HG02884 (cell line): ENCODE measurements around the gene AGXT2.

Source experiments
- ATAC-seq: cut with Tn5 transposase; IDR thresholded peaks from one replicate; pipeline ENCODE4 v1.9.1; 2021; ENCODE audit warnings: mild to moderate bottlenecking, moderate library complexity; ENCODE audit not compliant: unreplicated experiment

Gene AGXT2

GRCh38 chr5:35016174-35017051 lies 31.3 kb downstream of the AGXT2 start:
- ATAC-seq: peak; percentile 79

DNA sequence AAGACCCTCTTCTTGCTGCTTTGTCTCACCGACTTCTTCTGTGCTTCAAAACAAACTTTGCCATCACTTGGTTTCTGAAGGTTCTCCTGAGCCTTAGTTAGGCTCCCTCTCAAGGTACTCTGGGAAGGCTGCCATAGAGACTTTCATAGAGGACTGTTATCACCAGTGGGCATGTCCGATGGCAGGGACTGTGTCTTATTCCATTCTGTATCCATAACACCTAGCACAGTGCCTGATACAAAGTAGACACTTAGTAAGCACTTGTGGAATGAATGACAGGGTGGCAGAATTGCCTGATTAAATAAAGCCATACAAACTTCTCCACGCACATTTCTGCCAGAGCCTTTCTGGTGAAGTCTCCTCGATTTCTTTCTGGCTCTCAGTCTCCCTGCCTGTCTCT lies 32.7 kb downstream of the AGXT2 start:
- no peak for ATAC-seq

GRCh38 chr5:35012796-35013195 lies 35.0 kb downstream of the AGXT2 start:
- no peak for ATAC-seq

GRCh38 chr5:35012365-35012764 lies 35.4 kb downstream of the AGXT2 start:
- ATAC-seq: no peak

- no peak for ATAC-seq
These were observed 37.1 kb downstream of the AGXT2 start for GRCh38 chr5:35010676-35011075.

DNA sequence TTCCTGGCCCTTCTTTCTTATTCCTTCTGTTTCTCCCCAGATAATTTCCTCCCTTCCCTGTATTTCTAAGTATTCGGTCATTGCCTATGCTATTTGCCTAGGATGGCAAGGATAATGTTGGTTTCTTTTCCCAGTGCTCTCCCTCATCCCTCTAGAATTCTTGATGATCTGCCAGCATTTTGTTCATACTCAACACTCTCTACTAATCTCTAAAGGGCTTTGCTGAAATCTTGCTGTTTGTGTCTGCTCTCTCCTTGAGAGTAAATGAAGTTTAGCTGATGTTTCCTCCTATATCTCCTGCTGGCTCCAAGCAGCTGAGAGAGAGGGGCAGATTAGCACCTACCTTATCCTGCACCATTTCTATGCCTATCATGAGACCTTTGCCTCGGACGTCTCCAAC lies 38.1 kb downstream of the AGXT2 start:
- ATAC-seq: no peak

GRCh38 chr5:35009019-35009418 lies 38.7 kb downstream of the AGXT2 start:
- ATAC-seq: no peak

GRCh38 chr5:35004771-35005170 lies 43.0 kb downstream of the AGXT2 start:
- ATAC-seq: no peak

DNA sequence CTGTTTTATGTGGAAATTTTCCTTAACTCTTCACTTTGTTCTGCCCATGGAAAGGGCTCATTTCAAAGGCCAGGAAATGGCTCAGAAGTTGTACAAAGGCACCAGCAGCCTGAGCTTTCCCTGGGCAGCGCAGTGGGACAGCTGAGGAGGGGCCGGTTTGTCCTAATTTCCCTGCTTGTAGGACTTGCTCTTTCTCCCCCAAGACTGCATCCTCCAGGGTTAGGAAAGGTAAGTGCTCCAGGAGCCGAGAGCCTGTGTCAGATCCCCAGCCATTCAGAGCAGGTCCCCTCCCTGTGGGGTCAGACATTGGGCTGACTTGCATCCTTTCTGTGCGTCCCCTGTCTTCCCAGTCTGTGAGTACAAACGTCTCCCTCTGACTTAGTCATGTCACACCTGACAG lies 43.5 kb downstream of the AGXT2 start:
- no peak for ATAC-seq

DNA sequence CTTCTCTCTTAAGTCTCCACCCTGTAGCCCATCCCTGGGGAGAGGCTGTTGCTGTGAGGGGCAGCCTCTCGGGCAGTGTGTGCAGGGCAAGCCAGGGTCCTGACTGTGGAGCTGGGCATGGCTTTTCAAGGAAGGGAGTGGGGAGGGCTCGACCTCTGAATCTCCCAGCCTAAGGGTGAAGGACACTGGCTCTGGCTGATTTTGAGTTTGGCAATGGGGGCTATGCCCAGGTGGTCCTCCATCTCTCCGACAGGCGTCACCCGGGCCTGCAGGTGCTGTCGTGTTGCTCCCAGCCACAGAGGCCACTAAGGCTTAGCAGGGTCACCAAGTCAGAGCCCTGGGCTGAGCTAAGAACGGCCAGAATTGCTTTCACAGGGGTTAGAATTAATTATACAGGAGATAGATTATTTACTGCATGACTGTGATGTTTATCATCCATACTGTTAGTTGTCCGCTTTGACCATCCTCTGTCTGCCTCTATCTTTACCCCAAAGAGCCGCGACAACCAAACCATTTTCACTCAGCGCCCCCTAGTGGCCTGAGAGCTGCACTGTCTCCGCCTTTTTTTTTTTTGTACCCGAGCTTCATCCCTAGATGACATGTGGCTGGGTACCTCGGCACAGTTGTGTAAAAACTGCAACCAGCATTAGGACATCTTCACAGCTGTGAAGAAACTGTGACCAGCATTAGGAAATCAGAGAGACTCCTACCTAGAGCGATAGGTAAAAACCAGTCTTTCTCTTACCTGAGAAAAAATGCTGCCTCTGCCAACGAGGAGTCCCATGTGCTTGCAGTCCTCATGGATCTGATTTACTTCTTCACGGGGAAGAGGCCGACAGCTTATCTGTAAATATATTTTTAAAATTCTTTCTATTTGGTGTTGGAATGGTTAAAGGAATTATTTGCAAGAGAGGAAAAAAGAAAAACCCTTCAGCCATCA lies 44.5 kb downstream of the AGXT2 start:
- ATAC-seq: peak; percentile 86

DNA sequence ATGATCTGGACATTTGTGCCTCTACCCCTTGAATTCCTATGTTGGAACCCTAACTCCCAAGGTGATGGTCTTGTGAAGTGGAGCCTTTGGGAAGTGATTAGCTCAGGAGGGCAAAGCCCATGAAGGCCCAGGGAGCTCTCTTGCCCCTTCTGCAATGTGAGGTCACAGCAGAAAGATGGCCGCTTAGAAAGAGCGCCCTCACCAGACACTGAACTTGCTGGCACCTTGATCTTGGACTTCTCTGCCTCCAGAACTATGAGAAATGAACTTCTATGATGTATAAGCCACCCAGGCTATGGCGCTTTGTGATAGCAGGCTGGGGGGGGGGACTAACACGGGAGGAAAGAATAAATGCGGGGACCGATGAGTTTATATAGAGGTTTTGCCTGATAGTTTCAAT lies 45.3 kb downstream of the AGXT2 start:
- ATAC-seq: no peak

DNA sequence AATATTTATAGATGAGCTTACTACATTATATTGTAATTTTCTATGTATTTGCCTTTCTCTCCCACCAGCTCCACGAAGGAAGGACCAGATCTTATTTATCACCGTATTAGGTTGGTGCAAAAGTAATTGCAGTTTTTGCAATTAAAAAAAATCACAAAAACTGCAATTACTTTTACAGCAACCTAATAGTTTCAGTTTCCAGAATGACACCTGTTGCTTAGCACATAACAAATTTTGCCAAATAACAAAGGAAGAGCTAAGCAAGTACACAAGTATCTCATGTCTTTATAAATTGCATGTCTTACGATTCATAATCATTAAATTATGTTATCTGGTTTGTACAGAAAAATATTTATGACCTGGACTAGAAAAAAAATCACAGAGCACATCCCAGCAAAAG lies 45.9 kb downstream of the AGXT2 start:
- no peak for ATAC-seq

- no peak for ATAC-seq
These were observed 49.5 kb downstream of the AGXT2 start for GRCh38 chr5:34998058-34998789.

DNA sequence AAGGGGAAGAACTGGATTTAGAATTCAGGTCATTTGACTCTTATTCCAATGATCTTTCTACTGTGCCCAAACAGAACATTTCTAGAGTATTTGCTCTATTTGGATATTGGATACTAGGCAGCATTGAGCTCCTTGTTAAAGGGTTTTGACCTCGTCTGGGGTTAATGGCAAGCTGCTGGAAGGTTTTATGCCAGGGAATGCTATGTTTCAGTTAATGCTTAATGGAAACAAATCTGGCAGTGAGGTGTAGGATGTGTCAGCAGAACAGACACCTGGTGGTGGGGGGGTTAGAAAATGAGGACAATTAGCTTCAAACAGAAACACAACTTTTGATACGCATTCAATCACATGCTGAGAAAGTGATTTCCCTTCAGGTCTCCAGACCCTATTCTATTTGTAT lies 51.5 kb downstream of the AGXT2 start:
- ATAC-seq: no peak

- no peak for ATAC-seq
These were observed 53.8 kb downstream of the AGXT2 start for GRCh38 chr5:34993951-34994350.

GRCh38 chr5:34991486-34992238 lies 56.1 kb downstream of the AGXT2 start:
- ATAC-seq: no peak

DNA sequence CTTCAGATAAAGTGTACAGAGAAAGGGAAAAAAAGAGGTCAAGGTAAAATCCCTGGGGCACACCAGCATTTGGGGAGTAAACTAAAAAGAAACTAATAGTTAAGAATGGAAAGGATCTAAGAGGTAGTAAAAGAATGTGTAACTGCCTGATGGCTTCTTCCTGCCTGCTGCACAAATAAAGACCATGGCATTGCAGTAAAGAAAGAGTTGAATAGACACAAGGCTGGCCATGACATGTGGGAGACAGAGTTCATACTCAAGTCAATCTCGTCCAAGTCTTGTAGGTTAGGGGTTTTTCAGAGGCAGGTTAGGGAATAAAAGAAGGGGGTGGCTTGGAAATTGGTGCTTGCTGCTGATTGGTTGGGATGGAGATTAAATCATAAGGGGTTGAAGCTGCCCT lies 60.8 kb downstream of the AGXT2 start:
- ATAC-seq: no peak

DNA sequence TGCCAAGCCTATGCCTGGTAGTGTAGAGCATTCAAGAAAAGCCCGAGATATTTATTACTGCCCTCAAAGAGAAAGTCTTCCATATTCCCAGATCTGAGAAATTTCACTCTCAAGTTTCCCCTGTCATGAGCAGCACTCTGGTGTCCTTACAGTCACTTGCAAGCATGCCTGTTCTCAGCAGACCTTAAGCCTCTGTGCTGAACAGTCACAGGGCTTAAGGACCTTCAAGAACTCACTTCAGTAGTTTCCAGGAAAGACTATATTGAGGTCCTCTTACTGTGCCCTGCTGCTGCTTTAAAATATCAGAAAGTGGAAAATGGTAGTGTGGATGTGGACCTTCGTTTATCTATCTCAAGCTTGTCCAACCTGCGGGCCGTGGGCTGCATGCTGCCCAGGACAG lies 64.9 kb downstream of the AGXT2 start:
- no peak for ATAC-seq

DNA sequence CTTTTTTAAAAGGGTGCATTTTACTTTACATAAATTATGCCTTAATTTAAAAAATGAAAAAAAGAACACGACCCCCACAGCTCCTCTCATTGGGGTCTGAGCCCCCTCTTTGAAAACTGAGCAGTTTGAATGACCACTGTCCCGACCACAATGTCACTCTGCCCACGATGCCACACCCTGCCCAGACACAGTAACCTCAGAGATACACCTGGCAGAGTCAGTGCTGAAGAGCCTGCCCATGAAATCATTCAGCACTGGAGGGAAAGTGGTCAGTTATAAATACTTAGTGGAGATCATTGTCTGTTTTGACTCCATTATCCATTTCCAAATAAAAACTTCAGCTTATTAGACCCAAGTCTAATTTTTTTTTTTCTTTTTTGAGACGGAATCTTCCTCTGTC lies 69.1 kb downstream of the AGXT2 start:
- no peak for ATAC-seq

GRCh38 chr5:34977934-34978613 lies 69.7 kb downstream of the AGXT2 start:
- ATAC-seq: no peak
